CD4-positive, alpha-beta T cell treated with Interleukin-10 for 1 hour (primary cell): ENCODE results near the gene SMIM10.
"Not testable (repeated sequence)": the region's sequence is repeated elsewhere in the genome, so short reads cannot be mapped to it uniquely, and the experiment has no call there.

Experiments
- DNase-seq: peaks from one replicate; pipeline ENCODE4 v3.0.0-alpha.2; 2020

SMIM10 gene

GRCh38 chrX:134990801-134991481 is at the start of gene SMIM10:
Gene SMIM10, plus strand, starts transcription at chrX:134990991. Its CDS starts 105 bp downstream, at chrX:134991096.
- DNase-seq: peak; percentile 8

GRCh38 chrX:134946364-134946763 is 44.4 kb upstream of the SMIM10 start:
- not testable (repeated sequence) for DNase-seq

- DNase-seq: no peak
Observed at GRCh38 chrX:134948333-134949241, 42.2 kb upstream of the SMIM10 start.

GRCh38 chrX:134949271-134949670 is 41.5 kb upstream of the SMIM10 start:
- DNase-seq: no peak

GRCh38 chrX:134957836-134958235 is 33.0 kb upstream of the SMIM10 start:
- DNase-seq: no peak

- DNase-seq: not testable (repeated sequence)
Observed at GRCh38 chrX:134960366-134960765, 30.4 kb upstream of the SMIM10 start.

GRCh38 chrX:134963041-134963440 is 27.8 kb upstream of the SMIM10 start:
- DNase-seq: no peak

GRCh38 chrX:134969726-134970125 is 21.1 kb upstream of the SMIM10 start:
- DNase-seq: no peak

GRCh38 chrX:134971926-134972325 is 18.9 kb upstream of the SMIM10 start:
- no peak for DNase-seq

- no peak for DNase-seq
Observed at GRCh38 chrX:134975516-134975915, 15.3 kb upstream of the SMIM10 start.

GRCh38 chrX:134981910-134982309 is 8.9 kb upstream of the SMIM10 start:
- DNase-seq: no peak

- no peak for DNase-seq
Observed at GRCh38 chrX:134982748-134983147, 8.0 kb upstream of the SMIM10 start.

- no peak for DNase-seq
Observed at GRCh38 chrX:134985479-134985878, 5.3 kb upstream of the SMIM10 start.

- DNase-seq: no peak
Observed at GRCh38 chrX:134990475-134990800, 353 bp upstream of the SMIM10 start.

GRCh38 chrX:134997646-134998045 is 6.9 kb downstream of the SMIM10 start:
- no peak for DNase-seq

- no peak for DNase-seq
Observed at GRCh38 chrX:134998246-134998645, 7.5 kb downstream of the SMIM10 start.

- peak; percentile 30 for DNase-seq
Observed at GRCh38 chrX:134999469-134999868, 8.7 kb downstream of the SMIM10 start.

GRCh38 chrX:135000516-135000915 is 9.7 kb downstream of the SMIM10 start:
- no peak for DNase-seq

GRCh38 chrX:135003876-135004623 is 13.3 kb downstream of the SMIM10 start:
- peak; percentile 93 for DNase-seq

- no peak for DNase-seq
Observed at GRCh38 chrX:135006187-135006586, 15.4 kb downstream of the SMIM10 start.

- DNase-seq: no peak
Observed at GRCh38 chrX:135009057-135009610, 18.3 kb downstream of the SMIM10 start.

- no peak for DNase-seq
Observed at GRCh38 chrX:135009838-135010237, 19.0 kb downstream of the SMIM10 start.

GRCh38 chrX:135010921-135011320 is 20.1 kb downstream of the SMIM10 start:
- DNase-seq: no peak
